HG02571 (cell line): ENCODE measurements around the gene EVA1A.
"Not testable (repeated sequence)": the region's sequence is repeated elsewhere in the genome, so short reads cannot be mapped to it uniquely, and the experiment has no call there.

Experiments
- ATAC-seq: cut with Tn5 transposase; IDR thresholded peaks from one replicate; pipeline ENCODE4 v1.9.1; 2021; ENCODE audit warnings: mild to moderate bottlenecking, moderate library complexity; ENCODE audit not compliant: unreplicated experiment

Gene EVA1A

DNA sequence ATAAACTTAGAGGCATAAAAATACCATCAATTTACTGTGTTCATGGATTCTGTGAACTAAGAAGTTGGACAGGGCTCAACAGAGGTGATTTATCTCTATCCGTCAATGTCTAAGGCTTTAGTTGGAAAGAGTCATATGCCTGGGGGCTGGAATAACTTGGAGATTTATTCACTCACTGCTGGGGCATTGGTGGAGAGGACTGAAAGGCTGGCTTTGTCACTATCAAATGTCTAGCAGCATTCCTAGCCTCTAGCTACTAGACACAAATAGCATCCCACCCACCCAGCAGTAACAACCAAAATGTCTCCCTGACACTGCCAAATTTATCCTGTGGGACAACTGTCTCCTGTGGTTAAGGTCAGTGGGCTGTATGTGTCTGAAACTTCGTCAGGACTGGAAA, 71.0 kb downstream of the EVA1A start:
- no peak for ATAC-seq

DNA sequence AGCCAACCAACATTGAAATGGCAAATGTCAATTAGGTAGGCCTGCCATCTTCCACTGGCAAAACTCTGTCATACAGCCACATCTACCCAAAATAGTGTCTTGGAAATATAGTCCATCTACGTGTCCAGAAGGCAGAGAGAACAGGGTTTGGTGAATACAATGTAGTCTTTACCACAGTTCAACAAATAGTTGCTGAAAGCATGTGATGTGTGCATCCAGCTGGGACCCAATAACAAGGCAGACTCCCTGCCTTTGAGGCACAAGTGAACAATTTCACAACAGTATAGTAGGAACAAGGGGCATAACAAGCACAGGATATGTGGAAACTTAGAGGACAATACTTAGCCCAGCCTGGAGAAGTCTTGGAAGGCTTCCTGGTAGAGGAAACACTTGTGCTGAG, 72.6 kb downstream of the EVA1A start:
- ATAC-seq = no peak

DNA sequence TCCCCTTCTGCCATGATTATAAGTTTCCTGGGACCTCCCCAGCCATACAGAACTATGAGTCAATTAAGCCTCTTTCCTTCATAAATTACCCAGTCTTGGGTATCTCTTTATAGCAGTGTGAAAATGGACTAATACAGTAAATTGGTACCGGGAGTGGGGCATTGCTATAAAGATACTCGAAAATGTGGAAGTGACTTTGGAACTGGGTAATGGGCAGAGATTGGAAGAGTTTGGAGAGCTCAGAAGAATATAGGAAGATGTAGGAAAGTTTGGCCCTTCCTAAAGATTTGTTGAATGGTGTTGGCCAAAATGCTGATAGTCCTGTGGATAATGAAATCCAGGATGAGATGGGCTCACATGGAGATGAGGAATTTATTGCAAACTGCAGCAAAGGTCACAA, 74.0 kb downstream of the EVA1A start:
- ATAC-seq = not testable (repeated sequence)

DNA sequence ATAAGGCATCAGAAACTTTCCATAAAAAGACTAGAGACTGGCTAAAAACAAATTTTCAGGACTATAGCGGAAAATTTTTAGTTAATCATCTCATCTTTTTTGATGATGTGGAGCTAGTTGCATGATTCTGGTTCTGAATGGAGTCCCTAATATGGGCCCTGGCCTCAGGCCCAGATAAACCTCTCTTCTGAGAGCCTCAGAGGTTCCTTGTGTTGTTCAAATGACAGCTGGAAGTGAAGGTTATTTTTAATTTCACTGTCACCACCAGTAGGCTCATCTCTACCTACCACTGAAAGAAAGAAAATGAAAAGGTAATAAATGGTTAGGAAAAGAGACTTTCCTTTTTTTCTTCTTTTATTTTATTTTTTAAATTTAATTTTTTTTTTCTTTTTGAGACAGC, 75.9 kb downstream of the EVA1A start:
- no peak for ATAC-seq

DNA sequence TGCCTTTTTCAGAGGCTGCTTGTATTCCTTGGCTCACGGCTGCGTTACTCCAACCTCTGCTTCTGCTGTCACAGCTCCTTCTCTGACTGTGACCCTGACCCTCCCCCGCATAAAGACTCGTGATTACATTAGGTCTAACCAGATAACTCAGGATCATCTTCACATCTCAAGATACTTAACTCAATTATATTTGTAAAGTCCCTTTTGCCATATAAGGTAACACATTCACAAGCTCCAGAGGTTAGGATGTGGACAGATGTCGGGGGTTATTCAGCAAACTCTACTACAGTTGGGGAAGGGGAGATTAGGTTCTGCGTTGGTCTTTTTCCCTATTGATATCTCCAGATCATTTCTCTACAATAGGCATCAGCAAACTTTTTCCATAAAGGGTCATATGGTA, 76.9 kb downstream of the EVA1A start:
- ATAC-seq = no peak

DNA sequence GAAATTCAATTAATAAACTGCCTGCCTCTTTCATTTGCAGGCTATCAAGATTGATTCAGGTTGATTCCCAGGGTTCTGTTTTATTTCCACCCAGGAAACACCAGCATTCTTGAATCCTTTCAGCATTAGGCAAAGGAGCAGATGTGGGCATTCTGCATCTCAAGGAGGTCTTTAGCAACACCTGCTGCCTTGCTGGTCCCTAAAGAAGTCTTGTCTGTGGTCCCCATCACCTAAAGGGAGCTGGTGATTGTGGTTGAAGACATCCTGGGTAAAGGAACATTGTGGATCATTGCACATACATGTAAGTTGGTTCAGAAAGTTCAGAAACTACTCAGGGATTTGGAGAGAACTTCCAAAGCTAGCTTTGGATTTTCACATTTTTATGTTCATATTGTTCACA, 78.3 kb downstream of the EVA1A start:
- no peak for ATAC-seq

DNA sequence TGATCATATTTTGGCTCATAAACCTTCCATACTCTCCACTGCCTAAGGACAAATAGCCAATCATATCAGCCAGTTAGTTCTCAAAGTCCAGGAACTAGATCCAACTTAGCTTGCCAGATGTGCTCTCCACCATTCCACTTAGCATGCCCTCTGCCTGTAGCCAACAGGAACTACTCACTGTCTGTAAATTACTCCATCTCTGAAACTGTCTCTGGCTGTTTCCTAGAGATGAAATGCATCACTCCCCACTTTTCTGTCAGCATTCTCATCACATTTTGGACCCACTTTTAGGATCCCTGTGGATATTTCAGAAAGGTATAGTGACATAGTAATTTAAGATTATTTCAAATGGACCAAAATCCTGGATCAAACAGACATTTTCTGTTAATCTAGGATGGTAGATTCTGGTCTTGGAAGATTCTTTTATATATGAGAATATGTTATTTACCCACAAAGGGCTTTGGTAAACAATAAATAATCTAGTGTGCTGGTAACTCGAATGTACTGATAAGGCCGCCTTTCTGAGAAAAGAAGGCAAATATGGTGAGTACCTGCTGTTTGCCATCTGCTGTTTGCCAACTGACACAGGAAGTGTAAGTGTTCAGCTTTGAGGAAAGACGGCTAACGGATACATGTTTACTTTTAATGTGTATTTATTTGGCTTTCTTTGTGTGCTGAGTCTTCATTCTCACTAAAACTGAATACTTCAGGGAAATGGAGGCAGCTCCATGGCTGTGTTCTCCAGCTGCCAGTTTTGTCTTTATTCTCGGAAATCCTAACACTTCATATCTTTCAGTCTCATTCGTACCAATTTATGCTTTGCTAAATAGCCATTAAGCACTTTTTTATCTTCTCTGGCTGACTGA, 79.5 kb downstream of the EVA1A start:
- no peak for ATAC-seq

DNA sequence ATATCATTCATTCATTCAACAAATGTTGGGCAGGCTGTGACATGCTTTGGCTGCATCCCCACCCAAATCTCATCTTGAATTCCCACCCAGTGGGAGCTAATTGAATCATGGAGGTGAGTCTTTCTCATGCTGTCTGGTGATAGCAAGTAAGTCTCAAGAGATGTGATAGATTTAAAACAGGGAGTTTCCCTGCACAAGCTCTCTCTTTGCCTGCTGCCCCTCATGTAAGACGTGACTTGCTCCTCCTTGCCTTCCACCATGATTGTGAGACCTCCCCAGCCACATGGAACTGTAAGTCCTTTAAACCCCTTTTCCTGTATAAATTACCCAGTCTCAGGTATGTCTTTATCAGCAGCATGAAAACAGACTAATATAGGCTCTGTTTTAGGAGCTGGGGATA, 83.0 kb downstream of the EVA1A start:
- not testable (repeated sequence) for ATAC-seq

DNA sequence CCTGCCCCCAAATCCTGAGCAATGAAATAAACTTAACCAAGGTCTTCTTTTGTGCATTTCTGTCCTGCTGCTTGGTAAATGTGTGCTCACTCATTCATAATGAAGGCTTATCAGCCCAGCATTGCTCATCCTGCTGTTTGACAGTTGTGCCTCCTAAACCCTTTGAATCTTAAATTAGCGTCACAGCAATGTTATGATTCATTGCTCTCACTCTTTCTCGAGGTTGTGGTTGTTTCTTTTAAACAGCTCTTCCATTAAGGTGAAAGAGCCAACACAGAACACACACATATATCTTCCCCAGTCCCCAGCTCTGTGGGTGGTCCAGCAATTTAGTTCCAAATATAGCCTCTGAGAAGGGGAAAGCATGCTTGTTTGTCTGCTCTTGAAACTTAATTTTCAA, 84.0 kb downstream of the EVA1A start:
- no peak for ATAC-seq

DNA sequence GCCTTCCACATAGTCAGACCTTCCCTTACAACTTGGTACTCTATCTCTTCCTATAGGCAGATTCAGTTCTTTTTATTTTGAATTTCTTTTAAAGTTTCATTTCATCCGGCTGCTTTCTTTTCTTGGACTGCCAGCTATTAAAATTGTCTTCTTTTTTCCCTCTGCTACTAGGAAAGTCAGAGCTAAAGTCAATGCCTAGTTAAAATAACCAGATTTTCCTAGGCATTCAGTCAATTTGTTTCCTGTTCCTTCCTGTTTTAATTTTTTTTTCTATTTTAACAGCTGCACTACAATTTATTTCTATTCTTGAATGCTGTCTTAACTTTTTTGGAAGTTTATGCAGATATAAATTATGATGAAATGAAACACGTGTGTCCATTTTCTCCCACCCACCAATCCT, 84.8 kb downstream of the EVA1A start:
- no peak for ATAC-seq

DNA sequence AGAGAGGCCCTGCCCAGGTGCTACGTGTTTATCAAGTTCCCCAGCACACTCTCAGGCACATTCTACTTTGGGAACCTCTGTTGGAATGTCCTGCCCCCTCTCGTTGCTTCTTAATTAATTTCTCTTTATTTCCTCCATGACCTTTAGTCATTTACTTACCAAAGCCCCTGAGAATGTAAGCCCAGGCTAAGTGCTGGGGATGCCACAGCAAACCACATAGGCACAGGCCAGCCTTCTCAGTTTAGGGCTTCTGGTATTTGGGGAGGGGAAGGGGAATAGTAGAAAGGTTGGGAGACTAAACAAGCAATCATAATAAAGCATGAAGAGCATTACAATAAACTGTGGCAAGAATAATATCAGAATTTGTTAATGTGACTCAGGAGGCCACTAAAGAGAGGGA, 85.7 kb downstream of the EVA1A start:
- no peak for ATAC-seq

DNA sequence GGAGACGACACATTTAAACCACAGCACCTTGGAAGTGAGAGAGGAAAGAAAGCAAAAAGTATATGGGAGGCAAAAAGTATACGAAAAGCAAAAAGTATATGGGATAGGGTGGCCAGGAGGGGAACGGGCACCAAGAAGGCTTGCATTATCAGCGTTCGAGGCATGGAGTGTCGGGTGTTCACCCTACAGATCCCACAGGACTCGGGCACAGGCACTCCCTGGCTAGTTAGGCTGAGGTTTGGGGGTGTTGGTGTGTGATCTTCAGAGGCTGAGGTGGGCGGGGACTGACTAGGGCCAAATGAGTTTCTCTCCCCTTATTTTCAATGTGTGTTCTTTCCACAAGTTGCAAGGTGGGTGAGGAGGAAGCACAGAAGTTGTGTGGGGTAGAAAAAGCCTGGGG, 86.6 kb downstream of the EVA1A start:
- no peak for ATAC-seq

DNA sequence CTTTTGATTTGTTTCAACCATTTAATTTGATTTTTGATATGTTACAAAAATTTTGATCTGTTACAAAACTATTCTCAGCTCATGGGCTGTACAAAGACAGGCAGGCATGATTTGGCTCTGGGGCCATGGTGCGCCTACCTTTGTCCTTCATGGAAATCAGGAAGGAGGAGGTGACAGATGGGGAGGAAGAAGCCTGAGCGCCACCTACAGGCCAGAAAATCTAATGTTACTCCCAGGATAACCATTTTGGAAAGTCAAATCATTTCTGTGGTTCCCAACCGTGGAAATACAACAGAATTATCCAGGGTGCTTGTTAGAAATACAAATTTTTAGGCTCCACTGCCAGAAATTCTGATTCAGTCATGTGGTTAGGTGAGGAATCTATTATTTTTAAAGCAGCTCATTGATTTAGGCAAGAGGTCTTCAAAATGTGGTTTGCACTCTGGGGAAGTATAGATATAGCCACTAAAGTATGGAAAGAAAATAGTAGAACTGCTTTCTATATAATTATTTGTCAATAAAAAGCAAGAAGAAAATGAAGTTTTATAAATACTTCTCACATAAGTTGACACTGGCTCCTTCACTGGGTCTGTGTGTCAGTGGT, 93.9 kb downstream of the EVA1A start:
- no peak for ATAC-seq

DNA sequence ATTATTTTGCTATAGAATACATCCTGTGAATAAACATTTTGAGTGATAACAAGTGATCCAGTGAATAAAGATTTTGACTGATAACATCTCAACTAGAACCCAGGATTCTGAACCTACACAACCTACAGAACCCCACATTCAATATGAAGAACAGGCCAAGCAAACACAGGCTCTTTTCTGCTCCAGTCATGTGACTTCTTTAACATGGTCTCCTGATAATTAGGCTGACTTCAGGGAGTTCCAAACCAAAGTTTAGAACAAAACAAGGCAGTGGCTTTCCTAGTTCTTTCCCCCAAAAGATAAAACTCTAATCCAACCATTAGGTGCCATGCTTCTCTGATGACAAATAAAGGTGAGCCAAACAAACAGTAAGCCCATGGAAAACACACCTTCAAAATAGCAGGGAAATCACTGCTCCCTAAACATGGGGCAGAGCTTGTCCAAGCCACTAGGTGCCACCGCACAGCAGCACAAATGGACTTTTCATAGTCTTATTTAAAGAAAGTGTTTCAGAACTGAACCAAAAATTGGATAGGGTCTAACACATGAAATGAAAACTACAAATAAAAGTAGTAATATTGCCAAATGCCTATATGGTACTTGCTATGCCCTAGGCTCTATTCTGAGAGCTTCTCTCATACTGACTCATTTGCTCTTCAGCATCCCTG, 95.3 kb downstream of the EVA1A start:
- ATAC-seq = no peak

DNA sequence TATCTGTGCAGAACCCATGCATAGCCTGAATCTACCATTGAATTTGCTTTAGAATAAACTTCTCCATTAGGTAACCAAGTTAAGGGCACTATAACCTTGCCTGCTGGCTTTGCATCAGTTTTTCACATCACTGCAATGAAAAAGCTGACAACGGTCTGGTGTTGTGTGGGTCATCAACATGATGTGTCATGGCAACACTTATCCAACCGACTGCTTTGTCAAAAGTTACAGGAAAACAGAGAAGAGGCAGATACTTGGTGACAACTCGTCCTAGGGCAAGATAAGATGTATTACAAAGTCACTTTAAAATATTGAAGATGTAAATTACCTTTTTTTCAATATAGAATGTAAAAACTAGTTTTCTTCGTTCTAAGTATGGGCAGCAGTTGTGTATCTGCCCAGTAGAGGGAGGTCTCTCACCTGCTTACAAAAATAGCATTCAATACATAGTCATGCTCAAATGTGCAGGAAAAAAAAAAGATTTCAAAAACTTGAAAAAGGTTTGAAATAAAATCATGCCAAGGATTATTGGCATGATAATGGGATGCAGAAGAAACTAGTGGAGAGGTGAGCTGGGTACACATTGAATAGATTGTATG, 96.3 kb downstream of the EVA1A start:
- ATAC-seq = no peak

DNA sequence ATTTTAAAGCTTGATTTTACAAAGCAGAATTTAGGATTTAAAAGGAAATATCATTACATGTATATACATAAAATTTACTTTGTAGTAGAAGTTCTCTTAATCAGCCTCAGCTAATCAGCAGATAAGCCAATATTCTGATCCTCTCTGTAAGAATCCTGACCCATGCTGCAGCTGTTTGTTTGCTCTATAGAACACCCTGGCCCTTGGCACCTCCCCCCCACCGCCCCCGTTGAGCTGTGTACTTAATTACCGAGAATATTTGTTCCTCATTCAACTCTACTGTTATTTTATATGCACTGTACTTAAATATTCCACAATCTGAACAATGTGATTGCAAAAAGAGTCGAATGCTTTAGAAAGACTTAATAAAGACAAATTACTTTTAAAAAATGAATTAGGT, 98.0 kb downstream of the EVA1A start:
- ATAC-seq = no peak

DNA sequence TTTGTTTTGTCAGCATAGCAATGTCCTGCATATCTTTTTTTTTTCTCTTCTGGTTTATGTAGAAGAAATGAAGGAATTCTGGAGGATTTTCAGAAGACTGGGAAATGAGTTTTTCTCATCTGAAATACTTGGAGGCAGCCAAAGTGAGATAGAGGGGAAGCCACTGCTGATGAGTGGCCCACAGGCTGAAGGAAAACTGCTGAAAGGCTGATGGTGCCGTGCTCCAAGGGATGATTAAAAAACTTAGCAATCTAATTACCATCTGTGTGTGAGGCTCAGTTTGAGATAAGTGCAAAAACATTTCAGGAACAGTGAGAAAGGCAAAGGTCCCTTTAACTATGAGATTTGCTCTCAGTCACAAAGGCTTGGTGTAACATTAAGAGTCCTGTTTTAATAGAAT, 98.5 kb downstream of the EVA1A start:
- ATAC-seq = no peak

DNA sequence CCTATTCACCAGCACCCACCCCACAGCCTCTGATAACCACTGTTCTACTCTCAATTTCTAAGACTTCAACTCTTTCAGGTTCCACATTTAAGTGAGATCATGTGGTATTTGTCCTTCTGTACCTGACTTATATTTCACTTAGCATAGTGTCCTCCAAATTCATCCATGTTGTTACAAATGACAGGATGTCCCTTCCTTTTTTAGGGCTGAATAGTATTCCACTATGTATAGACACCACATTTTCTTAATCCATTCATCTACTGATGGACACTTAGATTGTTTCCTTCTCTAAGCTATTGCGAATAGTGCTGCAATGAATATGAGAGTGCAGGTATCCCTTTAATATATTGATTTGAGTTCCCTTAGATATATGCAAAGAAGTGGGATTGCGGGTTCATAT, 100.1 kb downstream of the EVA1A start:
- no peak for ATAC-seq

DNA sequence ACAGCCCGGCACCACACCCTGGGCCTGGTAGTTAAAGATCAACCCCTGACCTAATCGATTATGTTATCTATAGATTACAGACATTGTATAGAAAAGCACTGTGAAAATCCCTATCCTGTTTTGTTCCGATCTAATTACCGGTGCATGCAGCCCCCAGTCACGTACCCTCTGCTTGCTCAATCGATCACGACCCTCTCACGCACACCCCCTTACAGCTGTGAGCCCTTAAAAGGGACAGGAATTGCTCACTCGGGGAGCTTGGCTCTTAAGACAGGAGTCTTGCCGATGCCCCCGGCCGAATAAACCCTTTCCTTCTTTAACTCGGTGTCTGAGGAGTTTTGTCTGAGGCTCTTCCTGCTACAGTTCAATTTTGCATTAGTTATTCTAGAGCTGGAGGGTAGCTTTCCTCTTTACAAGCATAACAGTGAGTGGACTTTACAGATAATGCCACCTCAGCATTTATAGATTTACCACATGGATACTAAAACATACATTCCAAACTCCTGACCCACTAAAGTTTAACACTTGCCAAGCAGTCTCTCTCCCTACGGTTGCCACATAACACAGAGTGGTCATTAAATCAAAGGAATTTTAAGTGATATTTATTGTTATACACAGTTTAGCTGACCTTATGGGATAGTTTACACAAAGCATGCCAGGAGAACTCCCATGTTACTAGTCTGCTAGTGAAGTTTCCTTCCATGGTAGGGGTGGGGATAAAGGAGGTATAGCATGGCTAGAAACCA, 101.0 kb downstream of the EVA1A start:
- ATAC-seq = no peak

DNA sequence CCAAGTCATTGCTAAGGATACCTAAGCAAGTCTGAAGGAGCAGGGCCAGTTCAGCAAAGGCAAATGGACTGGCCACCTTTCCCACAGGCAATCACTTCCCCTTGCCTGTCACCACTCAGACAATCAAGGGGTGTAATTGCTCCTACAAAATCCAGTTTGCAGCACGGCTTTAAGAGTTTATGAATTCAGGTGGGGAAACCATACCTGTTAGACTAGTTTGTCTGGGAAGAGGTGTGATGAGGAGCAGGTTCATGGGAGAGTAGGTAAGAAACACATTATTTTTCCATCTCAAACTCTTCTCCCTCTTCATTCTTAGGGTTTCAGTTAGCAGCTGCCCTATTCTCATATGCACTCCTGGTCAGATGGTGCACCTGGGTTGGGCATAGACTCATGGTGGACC, 102.5 kb downstream of the EVA1A start:
- no peak for ATAC-seq

DNA sequence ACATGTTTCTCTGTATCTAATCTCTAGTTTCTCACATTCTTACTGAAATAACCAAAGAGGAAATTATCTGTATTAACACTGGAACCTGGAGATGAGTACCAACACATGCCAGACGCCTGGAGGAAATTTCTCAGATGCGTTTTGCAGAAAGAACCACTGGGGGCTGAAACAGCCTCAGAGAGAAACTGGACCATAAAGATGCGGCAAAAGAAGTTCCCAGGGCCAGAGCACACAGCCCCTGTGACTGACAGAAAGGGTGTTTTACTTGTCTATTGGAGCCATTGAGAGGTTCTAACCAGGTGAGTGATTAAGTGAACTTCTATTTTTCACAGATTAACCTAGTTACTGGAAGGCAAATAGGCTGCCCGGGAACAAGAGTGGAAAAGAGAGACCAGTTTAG, 103.9 kb downstream of the EVA1A start:
- no peak for ATAC-seq
